ENCODE measurements around the gene CPSF7. TPM values are rescaled to one million over a fixed set of nuclear protein-coding genes. Genes with fewer than 3 reads are reported as not detected.

CPSF7 gene
- total RNA-seq, 1 experiment from 2014 or later: 123 TPM

GRCh38 chr11:61361237-61361740, 68.5 kb downstream of the CPSF7 start:
- H3K4me1 ChIP-seq: 0 out of 2 replicates have a peak, but pooled peaks cover 3% of the 10 kb centered on the region
- CTCF ChIA-PET: interaction anchor here (0.5 to 5.2 kb wide), 7 partner anchors 20 to 68 kb away, joined by 3 to 41 read pairs (median 6); partner anchors contain the start of genes CPSF7, SDHAF2 and TMEM216
- H3K9me3 Mint-ChIP-seq (ENCODE audit: unreplicated experiment): no peaks in the 10 kb centered on the region
- H3K4me3 ChIP-seq (ENCODE audit: low read depth, low read length): peak overlapping the region; percentile 72
- peak overlapping the region; percentile 93 for H3K27ac Mint-ChIP-seq (ENCODE audit: unreplicated experiment)
- POLR2A ChIA-PET: interaction anchor here (0.6 to 2.7 kb wide), 15 partner anchors 8 to 109 kb away, joined by 3 to 22 read pairs (median 7); partner anchors contain the start of genes CPSF7, DDB1, SDHAF2 and TKFC
- peaks cover 3% of the 10 kb centered on the region; the same call in 1 of the 2 replicates for H3K36me3 ChIP-seq (ENCODE audit: control insufficient read depth, insufficient read depth, low read length)
- H3K9me3 ChIP-seq: no peaks in the 10 kb centered on the region
- H3K36me3 Mint-ChIP-seq (ENCODE audit: insufficient read depth, unreplicated experiment): peaks cover 45% of the 10 kb centered on the region
- no peak for TF ChIP-seq CTCF (IDR thresholded peaks at IDR 0.05; ENCODE audit: insufficient read depth in 1 of 2, low read depth in 1 of 2, low read length in 1 of 2, severe bottlenecking in 1 of 2, unreplicated experiment in 1 of 2)
- H3K4me1 Mint-ChIP-seq (ENCODE audit: low read depth, unreplicated experiment): no peaks in the 10 kb centered on the region
- intact Hi-C loops (cut with micrococcal nuclease; ENCODE audit: unreplicated experiment): no loop called here
- BruUV-seq (replicated peaks): TSS peak; percentile 56
- no peaks in the 10 kb centered on the region for H3K27me3 ChIP-seq (replicated peaks; ENCODE audit: control insufficient read depth, insufficient read depth, low read length)
- no peaks in the 10 kb centered on the region for H3K27me3 Mint-ChIP-seq (ENCODE audit: insufficient read depth, unreplicated experiment)
- peak overlapping the region; percentile 87 for H3K4me3 Mint-ChIP-seq (ENCODE audit: unreplicated experiment)
- no peak for DNase-seq

GRCh38 chr11:61359516-61359915, 70.3 kb downstream of the CPSF7 start:
- no peak overlapping the region for H3K27ac Mint-ChIP-seq (ENCODE audit: unreplicated experiment)
- no peak for TF ChIP-seq CTCF (IDR thresholded peaks at IDR 0.05; ENCODE audit: insufficient read depth in 1 of 2, low read depth in 1 of 2, low read length in 1 of 2, severe bottlenecking in 1 of 2, unreplicated experiment in 1 of 2)
- POLR2A ChIA-PET: no interaction called here
- H3K36me3 Mint-ChIP-seq (ENCODE audit: insufficient read depth, unreplicated experiment): peaks cover 27% of the 10 kb centered on the region
- no peaks in the 10 kb centered on the region for H3K9me3 ChIP-seq
- BruUV-seq (replicated peaks): no TSS peak
- no peaks in the 10 kb centered on the region for H3K27me3 Mint-ChIP-seq (ENCODE audit: insufficient read depth, unreplicated experiment)
- CTCF ChIA-PET: interaction anchor here (0.8 to 1.0 kb wide), 2 partner anchors 23 to 26 kb away, joined by 3 read pairs; no protein-coding TSS in a partner anchor
- 0 out of 2 replicates have a peak, but pooled peaks cover 3% of the 10 kb centered on the region for H3K4me1 ChIP-seq
- H3K4me1 Mint-ChIP-seq (ENCODE audit: low read depth, unreplicated experiment): no peaks in the 10 kb centered on the region
- no peak for DNase-seq
- peak overlapping the region; percentile 48 for H3K4me3 Mint-ChIP-seq (ENCODE audit: unreplicated experiment)
- H3K9me3 Mint-ChIP-seq (ENCODE audit: unreplicated experiment): no peaks in the 10 kb centered on the region
- no peaks in the 10 kb centered on the region for H3K27me3 ChIP-seq (replicated peaks; ENCODE audit: control insufficient read depth, insufficient read depth, low read length)
- intact Hi-C loops (cut with micrococcal nuclease; ENCODE audit: unreplicated experiment): no loop called here
- H3K36me3 ChIP-seq (ENCODE audit: control insufficient read depth, insufficient read depth, low read length): no peaks in the 10 kb centered on the region
- no peak overlapping the region for H3K4me3 ChIP-seq (ENCODE audit: low read depth, low read length)

GRCh38 chr11:61358566-61358965, 71.2 kb downstream of the CPSF7 start:
- ChIA-PET CTCF (interaction anchor here (1.0 kb wide), 1 partner anchor 27 kb away, joined by 3 read pairs; no protein-coding TSS in a partner anchor), POLR2A (no interaction called here)
- no peak for DNase-seq
- TF ChIP-seq CTCF (IDR thresholded peaks at IDR 0.05; ENCODE audit: insufficient read depth in 1 of 2, low read depth in 1 of 2, low read length in 1 of 2, severe bottlenecking in 1 of 2, unreplicated experiment in 1 of 2): no peak
- no TSS peak for BruUV-seq (replicated peaks)
- intact Hi-C loops (cut with micrococcal nuclease; ENCODE audit: unreplicated experiment): no loop called here
- Mint-ChIP-seq H3K27ac (ENCODE audit: unreplicated experiment) (no peak overlapping the region), H3K4me1 (ENCODE audit: low read depth, unreplicated experiment) (no peaks in the 10 kb centered on the region), H3K9me3 (ENCODE audit: unreplicated experiment) (no peaks in the 10 kb centered on the region), H3K4me3 (ENCODE audit: unreplicated experiment) (no peak overlapping the region), H3K27me3 (ENCODE audit: insufficient read depth, unreplicated experiment) (no peaks in the 10 kb centered on the region), H3K36me3 (ENCODE audit: insufficient read depth, unreplicated experiment) (peaks cover 21% of the 10 kb centered on the region)
- no peaks in the 10 kb centered on the region for H3K9me3 ChIP-seq
- H3K36me3 ChIP-seq (ENCODE audit: control insufficient read depth, insufficient read depth, low read length): no peaks in the 10 kb centered on the region
- 0 out of 2 replicates have a peak, but pooled peaks cover 3% of the 10 kb centered on the region for H3K4me1 ChIP-seq
- no peaks in the 10 kb centered on the region for H3K27me3 ChIP-seq (replicated peaks; ENCODE audit: control insufficient read depth, insufficient read depth, low read length)
- no peak overlapping the region for H3K4me3 ChIP-seq (ENCODE audit: low read depth, low read length)

Data from Caco-2 (cell line).